ENCODE results near the gene SLC32A1.

The SLC32A1 gene

DNA sequence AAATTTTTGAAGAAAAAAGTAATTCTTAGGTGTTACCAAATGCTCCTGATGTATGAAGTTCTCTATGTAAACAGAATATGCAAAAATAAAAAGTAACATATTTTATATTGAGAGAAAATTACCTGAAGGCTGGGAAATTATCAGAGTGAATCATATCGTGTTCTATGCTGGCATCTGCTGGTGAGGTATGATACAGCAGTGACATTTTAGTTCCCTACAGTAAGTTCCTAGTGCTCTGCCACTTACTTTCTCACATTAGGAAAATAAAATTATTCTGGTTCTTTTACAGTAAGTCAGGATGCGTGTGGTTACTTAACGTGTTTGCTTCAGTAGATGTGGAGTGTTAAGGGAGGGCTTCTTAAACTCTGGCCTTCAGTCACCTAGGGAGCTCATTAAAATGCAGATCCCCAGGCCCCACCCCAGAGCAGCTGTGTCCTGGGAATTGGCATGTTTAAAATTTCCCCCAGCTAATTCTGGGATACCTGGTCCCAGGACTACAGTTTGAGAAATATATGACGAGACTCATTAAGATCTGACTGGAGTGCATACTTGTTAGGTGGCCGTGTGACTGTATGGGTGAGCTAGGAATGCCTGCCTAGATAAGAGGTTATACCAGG, 27.2 kb downstream of the SLC32A1 start:
- TF ChIP-seq, protein P1, sequence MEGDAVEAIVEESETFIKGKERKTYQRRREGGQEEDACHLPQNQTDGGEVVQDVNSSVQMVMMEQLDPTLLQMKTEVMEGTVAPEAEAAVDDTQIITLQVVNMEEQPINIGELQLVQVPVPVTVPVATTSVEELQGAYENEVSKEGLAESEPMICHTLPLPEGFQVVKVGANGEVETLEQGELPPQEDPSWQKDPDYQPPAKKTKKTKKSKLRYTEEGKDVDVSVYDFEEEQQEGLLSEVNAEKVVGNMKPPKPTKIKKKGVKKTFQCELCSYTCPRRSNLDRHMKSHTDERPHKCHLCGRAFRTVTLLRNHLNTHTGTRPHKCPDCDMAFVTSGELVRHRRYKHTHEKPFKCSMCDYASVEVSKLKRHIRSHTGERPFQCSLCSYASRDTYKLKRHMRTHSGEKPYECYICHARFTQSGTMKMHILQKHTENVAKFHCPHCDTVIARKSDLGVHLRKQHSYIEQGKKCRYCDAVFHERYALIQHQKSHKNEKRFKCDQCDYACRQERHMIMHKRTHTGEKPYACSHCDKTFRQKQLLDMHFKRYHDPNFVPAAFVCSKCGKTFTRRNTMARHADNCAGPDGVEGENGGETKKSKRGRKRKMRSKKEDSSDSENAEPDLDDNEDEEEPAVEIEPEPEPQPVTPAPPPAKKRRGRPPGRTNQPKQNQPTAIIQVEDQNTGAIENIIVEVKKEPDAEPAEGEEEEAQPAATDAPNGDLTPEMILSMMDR (IDR thresholded peaks at IDR 0.05; ENCODE audit: low read depth, low read length, missing control alignments), result peak; percentile 50
- H3K4me3 ChIP-seq (ENCODE audit: low read depth, low read length), result no peak overlapping the region
- DNase-seq (ENCODE audit: low read depth), result no peak

DNA sequence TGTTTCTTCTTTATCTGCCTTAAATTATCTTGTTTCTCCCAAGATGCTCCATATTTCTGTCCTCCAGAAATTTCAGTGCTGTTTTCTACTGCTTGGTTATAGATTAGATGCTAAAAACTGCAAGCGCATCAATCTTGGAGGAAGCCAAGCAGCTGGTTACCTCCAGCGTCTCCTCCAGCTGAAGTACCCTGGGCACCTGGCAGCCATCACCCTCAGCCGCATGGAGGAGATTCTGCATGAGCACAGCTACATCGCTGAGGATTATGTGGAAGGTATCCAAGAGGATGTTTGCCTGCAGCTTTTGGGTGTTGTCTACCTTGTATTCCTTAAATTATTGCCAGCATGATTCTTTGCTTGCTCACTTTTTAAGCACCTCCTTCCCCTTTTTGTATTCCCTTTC, 27.7 kb downstream of the SLC32A1 start:
- H3K4me3 ChIP-seq (ENCODE audit: low read depth, low read length), result no peak overlapping the region
- TF ChIP-seq, protein P1 (IDR thresholded peaks at IDR 0.05; ENCODE audit: low read depth, low read length, missing control alignments), result no peak
- no peak for DNase-seq (ENCODE audit: low read depth)

DNA sequence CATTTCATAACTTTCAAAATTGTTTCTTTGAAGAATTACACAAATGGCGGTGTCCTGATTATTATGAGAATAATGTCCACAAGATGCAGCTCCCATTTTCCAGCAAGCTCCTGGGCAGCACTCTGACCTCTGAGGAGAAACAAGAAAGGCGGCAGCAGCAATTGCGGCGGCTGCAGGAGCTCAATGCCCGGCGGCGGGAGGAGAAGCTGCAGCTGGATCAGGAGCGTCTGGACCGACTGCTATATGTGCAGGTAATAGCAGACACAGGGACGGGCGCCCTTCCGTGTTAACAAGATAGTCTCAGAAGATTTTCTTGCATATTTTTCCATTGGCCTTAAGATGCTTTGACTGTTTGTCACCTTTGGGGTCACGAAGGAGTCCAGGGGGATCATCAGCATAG, 30.6 kb downstream of the SLC32A1 start:
- no peak overlapping the region for H3K4me3 ChIP-seq (ENCODE audit: low read depth, low read length)
- TF ChIP-seq, protein P1 (IDR thresholded peaks at IDR 0.05; ENCODE audit: low read depth, low read length, missing control alignments), result no peak
- no peak for DNase-seq (ENCODE audit: low read depth)

DNA sequence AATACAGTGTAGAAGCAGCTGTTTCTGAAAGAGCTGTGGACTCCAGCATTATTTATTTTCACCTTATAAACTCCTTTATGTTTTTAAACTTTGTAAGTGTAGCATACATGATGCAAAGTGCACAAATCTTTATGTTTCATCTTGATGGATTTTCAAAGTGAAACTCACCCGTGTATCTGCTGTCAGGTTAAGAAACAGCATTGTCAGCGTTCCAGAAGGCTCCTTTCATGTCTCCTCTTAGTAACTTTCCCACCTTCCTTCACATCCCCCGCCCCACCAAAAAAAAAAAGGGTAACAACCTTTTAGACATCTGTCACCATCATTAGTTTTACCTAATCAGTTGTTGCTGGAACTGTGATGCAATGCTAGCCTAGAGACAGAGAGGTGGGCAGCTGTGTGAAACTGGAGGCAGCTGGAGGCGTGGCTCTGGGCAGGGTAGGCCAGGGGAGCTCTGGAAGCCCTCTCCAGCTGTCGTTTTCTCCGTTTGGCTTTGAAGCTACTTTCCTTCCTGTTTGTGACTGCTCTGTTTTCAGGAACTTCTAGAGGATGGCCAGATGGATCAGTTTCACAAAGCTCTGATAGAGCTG, 31.1 kb downstream of the SLC32A1 start:
- TF ChIP-seq, protein P1 (IDR thresholded peaks at IDR 0.05; ENCODE audit: low read depth, low read length, missing control alignments), result no peak
- no peak overlapping the region for H3K4me3 ChIP-seq (ENCODE audit: low read depth, low read length)
- no peak for DNase-seq (ENCODE audit: low read depth)

DNA sequence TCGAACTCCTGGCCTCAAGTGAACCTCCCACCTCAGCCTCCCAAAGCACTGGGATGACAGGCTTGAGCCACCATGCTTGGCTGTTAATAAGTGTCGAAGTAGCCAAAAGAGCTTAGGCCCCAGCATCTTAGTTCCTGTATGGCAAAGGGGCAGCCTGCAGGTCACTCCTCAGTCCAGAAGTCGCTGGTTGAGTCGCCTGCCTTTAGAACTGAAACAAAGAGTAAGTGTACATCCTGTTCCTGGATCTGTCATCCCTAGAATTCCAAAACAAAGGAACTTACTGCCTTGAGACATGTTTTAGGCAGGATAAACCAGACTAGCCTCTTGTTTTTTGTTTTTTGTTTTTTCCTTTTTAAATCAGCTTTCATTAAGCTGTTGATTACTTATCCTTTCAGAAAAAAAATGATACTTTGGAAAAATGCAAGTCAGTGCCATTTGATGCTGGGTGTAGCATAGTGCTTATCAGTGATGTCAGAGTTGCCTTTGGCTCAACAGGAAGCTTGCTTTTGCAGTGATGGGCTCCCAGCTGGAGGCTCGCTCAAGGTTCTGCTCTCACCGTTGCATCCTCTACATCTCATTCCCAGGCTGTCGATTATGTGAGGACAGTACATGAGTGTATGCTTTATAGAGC, 33.0 kb downstream of the SLC32A1 start:
- DNase-seq (ENCODE audit: low read depth), result no peak
- TF ChIP-seq, protein P1 (IDR thresholded peaks at IDR 0.05; ENCODE audit: low read depth, low read length, missing control alignments), result no peak
- no peak overlapping the region for H3K4me3 ChIP-seq (ENCODE audit: low read depth, low read length)

- TF ChIP-seq, protein P1 (IDR thresholded peaks at IDR 0.05; ENCODE audit: low read depth, low read length, missing control alignments), result no peak
- DNase-seq (ENCODE audit: low read depth), result no peak
These were observed 34.8 kb downstream of the SLC32A1 start for GRCh38 chr20:38759106-38759505.

More at GRCh38 chr20:38759106-38759505, 34.8 kb downstream of the SLC32A1 start:
- H3K4me3 ChIP-seq (ENCODE audit: low read depth, low read length), result no peak overlapping the region
